Smooth muscle cell (in vitro differentiated cells): ENCODE results near the gene CCDC57. TPM values are rescaled to one million over a fixed set of nuclear protein-coding genes. Genes with fewer than 3 reads are reported as not detected.
"Not testable (repeated sequence)": the region's sequence is repeated elsewhere in the genome, so short reads cannot be mapped to it uniquely, and the experiment has no call there.

Experiments
- DNase-seq: peaks from one replicate; lab custom pipeline; 2025; ENCODE audit not compliant: unreplicated experiment; lab: John Stamatoyannopoulos, UW
- H2AFZ ChIP-seq: fragments of 200-600 bp; sonication (generic); 2 replicates; pipeline ENCODE4 v1.6.0; 2016; ENCODE audit warnings: antibody characterized with exemption, low read depth, mild to moderate bottlenecking
- H3F3A ChIP-seq: fragments of 200-600 bp; sonication (generic); 2 replicates; pipeline ENCODE4 v1.6.0; 2017; ENCODE audit warnings: antibody characterized with exemption, low read depth
- H3K27ac ChIP-seq: fragments of 200-600 bp; sonication (generic); 2 replicates; pipeline ENCODE4 v1.5.1; 2016; ENCODE audit warnings: low read depth, mild to moderate bottlenecking
- H3K27me3 ChIP-seq: fragments of 200-600 bp; sonication (generic); 2 replicates; pipeline ENCODE4 v1.6.1; 2016; ENCODE audit warnings: low read depth, mild to moderate bottlenecking
- H3K36me3 ChIP-seq: fragments of 200-600 bp; sonication (generic); 2 replicates; pipeline ENCODE4 v1.5.1; 2016; ENCODE audit warnings: low read depth
- H3K4me1 ChIP-seq: fragments of 200-600 bp; sonication (generic); 2 replicates; pipeline ENCODE4 v1.5.1; 2016; ENCODE audit warnings: low read depth
- H3K4me2 ChIP-seq: fragments of 200-600 bp; sonication (generic); 2 replicates; pipeline ENCODE4 v1.6.0; 2016; ENCODE audit warnings: mild to moderate bottlenecking
- H3K4me3 ChIP-seq: fragments of 200-600 bp; sonication (generic); 2 replicates; pipeline ENCODE4 v1.5.1; 2016; ENCODE audit warnings: mild to moderate bottlenecking
- H3K79me2 ChIP-seq: fragments of 200-600 bp; sonication (generic); 2 replicates; pipeline ENCODE4 v1.6.0; 2016; ENCODE audit warnings: low read depth, mild to moderate bottlenecking
- H3K9ac ChIP-seq: fragments of 200-600 bp; sonication (generic); 2 replicates; pipeline ENCODE4 v1.6.0; 2016; ENCODE audit warnings: low read depth
- H3K9me3 ChIP-seq: fragments of 200-600 bp; sonication (generic); replicated peaks from 2 replicates; pipeline ENCODE4 v1.5.1; 2016; ENCODE audit warnings: low read depth
- H4K20me1 ChIP-seq: fragments of 200-600 bp; sonication (generic); 2 replicates; pipeline ENCODE4 v1.6.0; 2016; ENCODE audit warnings: low read depth
- CTCF ChIP-seq: fragments of 200-600 bp; sonication (generic); IDR thresholded peaks from 2 replicates; pipeline ENCODE4 v1.5.1; 2017; ENCODE audit warnings: borderline replicate concordance, mild to moderate bottlenecking, antibody characterized with exemption; ENCODE audit not compliant: insufficient read depth, poor library complexity, severe bottlenecking
- WGBS: methylation state at CpG from one replicate; pipeline ENCODE4 v1.1.7; 2016; ENCODE audit warnings: low lambda C conversion rate; 5-methylcytosine and 5-hydroxymethylcytosine counted together
- polyA plus RNA-seq: library from polyadenylated mRNA; unstranded; fragments of >200 nt; fragmentation: Nextera tagmentation; extraction: Ambion mirVana; gene quantifications from 2 replicates; pipeline ENCODE4 v1.2.1, GENCODE V29; 2016
- total RNA-seq: library from RNA; depleted of rRNA; stranded (reverse); fragments of >200 nt; gene quantifications from 2 replicates; pipeline ENCODE4 v1.2.3, GENCODE V29; 2014

Gene CCDC57
- total and polyA plus RNA-seq, 2 experiments from 2014 or later = 18.3 to 23.1 TPM

DNA sequence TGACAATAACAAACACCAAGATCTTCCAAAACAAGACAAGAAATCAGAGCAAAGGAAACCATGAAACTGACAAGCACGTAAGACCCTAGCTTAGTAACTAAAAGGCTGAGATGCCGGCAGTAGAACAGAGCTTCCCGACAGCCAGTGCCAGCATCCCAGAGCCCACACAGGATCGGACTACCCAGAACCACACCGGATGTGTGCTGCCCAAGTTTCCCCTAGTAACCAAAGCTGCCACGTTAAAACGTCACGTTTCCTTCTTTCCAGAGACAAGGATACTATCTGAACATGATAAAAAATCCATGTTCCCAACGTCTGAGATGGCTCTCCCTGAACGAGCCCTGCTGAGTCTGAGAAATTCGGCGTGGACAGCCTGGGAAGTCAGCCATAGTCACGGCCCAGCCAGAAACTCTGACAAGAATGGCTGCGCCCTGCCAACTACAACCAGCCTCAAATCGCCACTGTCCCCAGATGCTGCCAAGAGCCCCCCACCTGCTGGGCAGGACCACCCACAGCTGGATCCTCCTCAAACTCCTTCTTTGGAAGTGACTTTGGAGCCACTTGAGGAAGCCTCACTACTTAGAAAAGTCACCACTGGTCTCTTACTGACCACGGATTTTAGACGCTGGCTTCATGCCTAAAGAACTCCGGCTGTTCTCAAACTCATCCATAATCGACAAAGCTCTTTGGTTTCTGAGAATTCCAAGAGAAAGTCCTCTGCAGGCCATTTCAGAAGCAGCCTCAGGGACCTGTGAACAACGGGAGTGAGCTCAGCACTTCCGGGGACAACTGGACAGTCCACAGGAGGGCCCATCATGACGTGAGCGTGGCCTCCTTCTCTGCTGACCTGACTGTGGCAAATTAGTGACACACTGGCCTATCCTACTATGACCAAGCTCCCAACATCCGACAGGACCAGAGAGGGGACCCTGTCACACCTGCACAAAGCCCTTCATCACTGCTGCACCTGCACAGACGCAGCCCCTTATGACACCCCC lies 16.7 kb downstream of the CCDC57 start:
- no peak for TF ChIP-seq CTCF
- Histone ChIP-seq H3K4me3 (no peak overlapping the region), H3K27me3 (no peaks in the 10 kb centered on the region), H3K27ac (no peak overlapping the region), H3K4me2 (no peak overlapping the region), H3F3A (no peaks in the 10 kb centered on the region), H3K79me2 (no peaks in the 10 kb centered on the region), H4K20me1 (no peaks in the 10 kb centered on the region), H3K9ac (no peak overlapping the region), H3K4me1 (no peaks in the 10 kb centered on the region), H2AFZ (no peak overlapping the region), H3K9me3 (no peaks in the 10 kb centered on the region), H3K36me3 (peaks cover 9% of the 10 kb centered on the region)
- WGBS = 95% methylated on average over 25 of the region's 25 CpGs
- DNase-seq = no peak

- Histone ChIP-seq H3K4me3 (no peak overlapping the region), H3K4me2 (no peak overlapping the region), H3K27ac (no peak overlapping the region), H3K9ac (no peak overlapping the region), H2AFZ (no peak overlapping the region), H3F3A (no peaks in the 10 kb centered on the region), H3K36me3 (peaks cover 9% of the 10 kb centered on the region), H3K9me3 (no peaks in the 10 kb centered on the region), H3K27me3 (no peaks in the 10 kb centered on the region), H4K20me1 (no peaks in the 10 kb centered on the region), H3K79me2 (no peaks in the 10 kb centered on the region), H3K4me1 (no peaks in the 10 kb centered on the region)
- DNase-seq = no peak
- WGBS = over 99% methylated on average over 16 of the region's 16 CpGs
- no peak for TF ChIP-seq CTCF
Measured at GRCh38 chr17:82194765-82195164, 17.9 kb downstream of the CCDC57 start.

DNA sequence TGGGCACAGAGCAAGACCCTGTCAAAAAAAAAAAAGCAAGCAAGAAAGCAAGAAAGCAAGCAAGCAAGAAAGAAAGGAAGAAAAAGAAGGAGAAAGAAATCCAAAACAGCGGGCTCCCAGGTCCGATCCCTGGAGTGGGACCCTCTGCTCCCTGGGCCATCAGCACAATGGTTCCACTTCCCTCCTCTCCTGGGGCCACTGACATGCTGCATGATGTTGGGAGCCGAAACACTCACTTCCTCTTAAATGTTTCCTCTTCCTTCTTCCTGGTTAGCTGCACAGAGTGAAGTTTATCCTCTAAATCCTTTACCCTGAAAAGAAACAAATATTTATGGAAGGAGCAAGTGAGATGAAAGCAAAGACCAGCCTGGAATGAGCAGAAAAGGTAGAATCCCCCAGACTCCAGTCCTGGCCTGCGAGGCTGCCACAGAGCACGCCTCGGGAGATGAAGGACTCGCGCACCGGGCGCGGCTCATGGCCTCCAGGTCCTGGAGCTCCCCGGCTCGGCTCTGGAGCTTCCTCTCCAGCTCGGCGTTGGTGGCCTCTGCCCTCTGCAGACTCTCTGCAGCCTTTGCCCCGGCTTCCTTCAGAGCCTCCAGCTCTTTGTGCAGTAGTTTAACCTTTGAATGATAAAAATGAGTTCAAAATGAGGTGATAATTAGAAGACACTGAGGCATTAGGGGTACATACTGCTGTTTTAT lies 19.0 kb downstream of the CCDC57 start:
- H3K9ac ChIP-seq = no peak overlapping the region
- H3K4me2 ChIP-seq = no peak overlapping the region
- H3K4me3 ChIP-seq = no peak overlapping the region
- H2AFZ ChIP-seq = no peak overlapping the region
- H3K4me1 ChIP-seq = no peaks in the 10 kb centered on the region
- H4K20me1 ChIP-seq = no peaks in the 10 kb centered on the region
- 96% methylated on average over 16 of the region's 16 CpGs for WGBS
- H3K27ac ChIP-seq = no peak overlapping the region
- no peak for DNase-seq
- peaks cover 9% of the 10 kb centered on the region for H3K36me3 ChIP-seq
- no peaks in the 10 kb centered on the region for H3K9me3 ChIP-seq
- H3K27me3 ChIP-seq = no peaks in the 10 kb centered on the region
- TF ChIP-seq CTCF = no peak
- H3K79me2 ChIP-seq = no peaks in the 10 kb centered on the region
- no peaks in the 10 kb centered on the region for H3F3A ChIP-seq

DNA sequence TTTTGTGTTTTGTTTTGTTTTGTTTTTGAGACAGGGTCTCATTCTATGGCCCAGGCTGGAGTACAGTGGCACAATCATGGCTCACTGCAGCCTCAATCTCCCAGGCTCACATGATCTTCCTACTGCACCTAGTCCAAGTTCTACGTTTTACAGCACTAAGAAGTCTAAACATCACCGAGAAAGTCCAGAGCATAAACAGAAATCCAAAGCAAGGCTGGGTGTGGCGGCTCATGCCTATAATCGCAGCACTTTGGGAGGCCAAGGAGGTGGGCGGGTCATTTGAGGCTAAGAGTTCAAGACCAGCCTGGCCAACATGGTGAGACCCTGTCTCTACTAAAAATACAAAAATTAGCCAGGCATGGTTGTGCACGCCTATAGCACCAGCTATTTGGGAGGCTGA lies 19.6 kb downstream of the CCDC57 start:
- H3K27ac ChIP-seq, H2AFZ ChIP-seq, H3K4me2 ChIP-seq, H3K9ac ChIP-seq, H3K36me3 ChIP-seq, H3K9me3 ChIP-seq, H3K27me3 ChIP-seq, H3K4me1 ChIP-seq, H4K20me1 ChIP-seq, DNase-seq, H3F3A ChIP-seq, H3K79me2 ChIP-seq, H3K4me3 ChIP-seq: not testable (repeated sequence)
- 85% methylated on average over 6 of the region's 6 CpGs for WGBS
